Loucy (cell line): ENCODE measurements around the gene WASF2.

ENCODE experiments used
- EZH2phosphoT487 ChIP-seq: fragments of 200-600 bp; IDR thresholded peaks from 2 replicates; pipeline ENCODE4 v1.6.1; 2018; ENCODE audit warnings: antibody characterized with exemption, mild to moderate bottlenecking, moderate library complexity, borderline replicate concordance
- TF ChIP-seq, protein P1 (sequence below): fragments of 200-600 bp; sonication (generic); conservative IDR thresholded peaks from 2 replicates; pipeline ENCODE4 v1.5.1; 2014; ENCODE audit warnings: mild to moderate bottlenecking, antibody characterized with exemption, low read length

DNA sequence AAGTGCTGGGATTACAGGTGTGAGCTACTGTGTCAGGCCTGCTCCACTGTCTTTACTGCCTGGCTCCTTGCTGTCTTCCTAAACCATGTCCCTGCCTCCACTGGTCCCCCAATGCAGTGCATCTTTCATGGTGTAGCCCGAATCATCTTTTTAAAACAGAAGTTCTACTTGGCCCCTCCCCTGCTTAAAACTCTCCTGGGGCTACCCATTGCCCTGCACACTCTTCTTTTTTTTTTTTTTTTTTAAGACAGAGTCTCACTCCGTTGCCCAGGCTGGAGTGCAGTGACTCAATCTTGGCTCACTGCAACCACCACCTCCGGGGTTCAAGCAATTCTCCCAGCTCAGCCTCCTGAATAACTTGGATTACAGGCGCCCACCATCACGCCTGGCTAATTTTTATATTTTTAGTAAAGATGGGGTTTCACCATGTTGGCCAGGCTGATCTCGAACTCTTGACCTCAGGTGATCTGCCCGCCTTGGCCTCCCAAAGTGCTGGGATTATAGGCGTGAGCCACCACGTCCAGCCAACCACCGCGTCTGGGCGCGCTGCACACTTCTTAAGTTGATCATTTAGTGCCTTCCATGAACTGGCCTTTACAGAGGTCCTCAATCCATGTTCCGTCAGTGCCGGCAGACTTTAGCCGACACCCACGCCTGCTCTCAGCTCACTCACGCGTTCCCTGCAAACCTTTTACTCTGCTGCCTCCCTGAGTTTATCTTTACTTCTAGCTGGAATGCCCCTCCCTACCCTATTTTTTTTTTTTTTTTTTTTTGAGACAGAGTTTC lies 117.8 kb downstream of the WASF2 start:
- TF ChIP-seq, protein P1, sequence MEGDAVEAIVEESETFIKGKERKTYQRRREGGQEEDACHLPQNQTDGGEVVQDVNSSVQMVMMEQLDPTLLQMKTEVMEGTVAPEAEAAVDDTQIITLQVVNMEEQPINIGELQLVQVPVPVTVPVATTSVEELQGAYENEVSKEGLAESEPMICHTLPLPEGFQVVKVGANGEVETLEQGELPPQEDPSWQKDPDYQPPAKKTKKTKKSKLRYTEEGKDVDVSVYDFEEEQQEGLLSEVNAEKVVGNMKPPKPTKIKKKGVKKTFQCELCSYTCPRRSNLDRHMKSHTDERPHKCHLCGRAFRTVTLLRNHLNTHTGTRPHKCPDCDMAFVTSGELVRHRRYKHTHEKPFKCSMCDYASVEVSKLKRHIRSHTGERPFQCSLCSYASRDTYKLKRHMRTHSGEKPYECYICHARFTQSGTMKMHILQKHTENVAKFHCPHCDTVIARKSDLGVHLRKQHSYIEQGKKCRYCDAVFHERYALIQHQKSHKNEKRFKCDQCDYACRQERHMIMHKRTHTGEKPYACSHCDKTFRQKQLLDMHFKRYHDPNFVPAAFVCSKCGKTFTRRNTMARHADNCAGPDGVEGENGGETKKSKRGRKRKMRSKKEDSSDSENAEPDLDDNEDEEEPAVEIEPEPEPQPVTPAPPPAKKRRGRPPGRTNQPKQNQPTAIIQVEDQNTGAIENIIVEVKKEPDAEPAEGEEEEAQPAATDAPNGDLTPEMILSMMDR = no peak
- no peak for TF ChIP-seq EZH2phosphoT487
